HepG2 (cell line): ENCODE data around the gene CHID1. TPM values are rescaled to one million over a fixed set of nuclear protein-coding genes. Genes with fewer than 3 reads are reported as not detected.

ENCODE experiments used
- BCLAF1 ChIP-seq: fragments of 450-650 bp; IDR thresholded peaks from 2 replicates; pipeline ENCODE4 v1.6.1; 2017; ENCODE audit warnings: mild to moderate bottlenecking
- ERF ChIP-seq: IDR thresholded peaks from 2 replicates; pipeline ENCODE4 v1.6.1; 2018; ENCODE audit warnings: missing biosample characterization, missing genetic modification reagents
- ESRRA ChIP-seq: sonication (generic); formaldehyde crosslinking; IDR thresholded peaks from 2 replicates; pipeline ENCODE4 v1.5.1; 2020; ENCODE audit warnings: mild to moderate bottlenecking, low read depth, missing genetic modification reagents
- HIVEP1 ChIP-seq: sonication (generic); formaldehyde crosslinking; IDR thresholded peaks from 2 replicates; pipeline ENCODE4 v1.4.0; 2020; ENCODE audit warnings: mild to moderate bottlenecking, missing genetic modification reagents
- HOXA7 ChIP-seq: sonication (generic); formaldehyde crosslinking; IDR thresholded peaks from 2 replicates; pipeline ENCODE4 v1.8.1; 2022; ENCODE audit warnings: mild to moderate bottlenecking, missing genetic modification reagents, moderate library complexity
- KDM3A ChIP-seq: IDR thresholded peaks from 2 replicates; pipeline ENCODE4 v1.6.1; 2018; ENCODE audit warnings: low read depth, missing compliant biosample characterization
- LCORL ChIP-seq, 2 experiments: fragments of 450-650 bp in 1 of 2; sonication (generic) in 1 of 2; formaldehyde crosslinking in 1 of 2; IDR thresholded peaks; 2 replicates each; pipeline versions ENCODE4 v1.5.0 to v1.6.1; 2017 to 2020; ENCODE audit warnings: antibody characterized with exemption in 1 of 2, missing genetic modification reagents in 1 of 2
- MAX ChIP-seq: IDR thresholded peaks from 2 replicates; pipeline ENCODE4 v1.6.1; 2012; ENCODE audit warnings: inconsistent platforms
- NFKB2 ChIP-seq: sonication (generic); formaldehyde crosslinking; IDR thresholded peaks from 2 replicates; pipeline ENCODE4 v1.4.0; 2020; ENCODE audit warnings: missing genetic modification reagents, borderline replicate concordance
- NR2F6 ChIP-seq, 2 experiments: IDR thresholded peaks; 2 replicates each; pipeline ENCODE4 v1.6.1; 2016; ENCODE audit warnings: antibody characterized with exemption in 1 of 2, mild to moderate bottlenecking in 1 of 2
- PATZ1 ChIP-seq: sonication (generic); formaldehyde crosslinking; IDR thresholded peaks from 2 replicates; pipeline ENCODE4 v1.4.0; 2020; ENCODE audit warnings: missing genetic modification reagents
- RFX3 ChIP-seq: IDR thresholded peaks from 2 replicates; pipeline ENCODE4 v1.6.1; 2016; ENCODE audit warnings: missing biosample characterization, missing genetic modification reagents
- SRSF9 ChIP-seq: fragments of 200-400 bp; formaldehyde crosslinking; IDR thresholded peaks from 2 replicates; pipeline ENCODE4 v1.6.1; 2018; ENCODE audit warnings: borderline replicate concordance, mild to moderate bottlenecking, low read depth, low read length; ENCODE audit not compliant: insufficient read depth, poor library complexity, severe bottlenecking
- TP53 ChIP-seq: sonication (generic); formaldehyde crosslinking; conservative IDR thresholded peaks from 2 replicates; pipeline ENCODE4 v1.4.0; 2020; ENCODE audit warnings: missing genetic modification reagents
- TRIM22 ChIP-seq: fragments of 450-650 bp; IDR thresholded peaks from 2 replicates; pipeline ENCODE4 v1.6.1; 2017
- ZBTB26 ChIP-seq: IDR thresholded peaks from 2 replicates; pipeline ENCODE4 v1.6.1; 2016; ENCODE audit warnings: missing compliant biosample characterization, missing genetic modification reagents, borderline replicate concordance
- ZNF280B ChIP-seq: sonication (generic); formaldehyde crosslinking; IDR thresholded peaks from 2 replicates; pipeline ENCODE4 v1.5.0; 2020; ENCODE audit warnings: missing genetic modification reagents, mild to moderate bottlenecking, borderline replicate concordance
- ZNF317 ChIP-seq: sonication (generic); formaldehyde crosslinking; IDR thresholded peaks from 2 replicates; pipeline ENCODE4 v1.5.0; 2020; ENCODE audit warnings: mild to moderate bottlenecking, missing genetic modification reagents
- ZNF543 ChIP-seq: sonication (generic); formaldehyde crosslinking; IDR thresholded peaks from 2 replicates; pipeline ENCODE4 v1.4.0; 2020; ENCODE audit warnings: mild to moderate bottlenecking, missing genetic modification reagents
- ZNF572 ChIP-seq: sonication (generic); formaldehyde crosslinking; IDR thresholded peaks from 2 replicates; pipeline ENCODE4 v1.5.1; 2020; ENCODE audit warnings: mild to moderate bottlenecking, missing genetic modification reagents
- polyA plus RNA-seq, 8 experiments: library from polyadenylated mRNA; depleted of rRNA in 3 of 8; stranded (reverse) in 7 of 8; unstranded in 1 of 8; fragments of >200 nt; fragmentation: Illumina TruSeq in 4 of 8; extraction: Trizol in 4 of 8; gene quantifications; 2 replicates each; pipeline versions ENCODE4 v1.2.1 to v1.2.3, GENCODE V29; 2011 to 2016; ENCODE audit warnings: low read depth in 4 of 8, missing spikeins in 1 of 8, mixed read lengths in 1 of 8; ENCODE audit not compliant: insufficient read depth in 1 of 8
- total RNA-seq, 5 experiments: library from RNA; depleted of rRNA; stranded (reverse); fragments of >200 nt; fragmentation: Illumina TruSeq; extraction: Trizol; gene quantifications; 2 replicates each; pipeline ENCODE4 v1.2.3, GENCODE V29; 2016; ENCODE audit warnings: low read depth in 1 of 5

Gene CHID1
- total and polyA plus RNA-seq, 2 of the 13 experiments (the other 11 are each of a cell fraction or from before 2014, with no cell fraction given): 65.1 to 93.6 TPM

- TF ChIP-seq ZBTB26 (CRISPR knock-in tag) (no peak), PATZ1 (CRISPR knock-in tag) (peak; percentile 75), NFKB2 (CRISPR knock-in tag) (no peak; the same call in 1 of the 2 replicates), HOXA7 (no peak), MAX (peak; percentile 86), BCLAF1 (no peak), ZNF280B (CRISPR knock-in tag) (peak; percentile 88), KDM3A (CRISPR knock-in tag) (0 out of 2 replicates have a peak, but pooled peaks have one; percentile 36), ESRRA (CRISPR knock-in tag) (0 out of 2 replicates have a peak, but pooled peaks have one; percentile 63), LCORL (IDR thresholded peaks at IDR 0.05) (no peak), LCORL (CRISPR knock-in tag; IDR thresholded peaks at IDR 0.05) (peak; percentile 88), HIVEP1 (CRISPR knock-in tag) (peak; percentile 90), ZNF543 (peak; percentile 81; the same call in 1 of the 2 replicates), ZNF572 (0 out of 2 replicates have a peak, but pooled peaks have one; percentile 80), TP53 (no peak), NR2F6 (IDR thresholded peaks at IDR 0.05) (no peak), NR2F6 (CRISPR knock-in tag; IDR thresholded peaks at IDR 0.05) (peak; percentile 45), SRSF9 (no peak), ERF (CRISPR knock-in tag) (peak; percentile 23), TRIM22 (no peak), RFX3 (no peak), ZNF317 (peak; percentile 21; the same call in 1 of the 2 replicates)
Measured at GRCh38 chr11:827146-827896, 83.3 kb downstream of the CHID1 start (continued).
